ENCODE results near the gene ASTL.
"Not testable (repeated sequence)": the region's sequence is repeated elsewhere in the genome, so short reads cannot be mapped to it uniquely, and the experiment has no call there.

ASTL gene

GRCh38 chr2:96145036-96145847, 6.9 kb upstream of the ASTL start, which contains the start of gene DUSP2:
Gene DUSP2 (minus strand): TSS chr2:96145440. CDS start chr2:96145354, 86 bp downstream.
- peak; percentile 87 for DNase-seq

DNA sequence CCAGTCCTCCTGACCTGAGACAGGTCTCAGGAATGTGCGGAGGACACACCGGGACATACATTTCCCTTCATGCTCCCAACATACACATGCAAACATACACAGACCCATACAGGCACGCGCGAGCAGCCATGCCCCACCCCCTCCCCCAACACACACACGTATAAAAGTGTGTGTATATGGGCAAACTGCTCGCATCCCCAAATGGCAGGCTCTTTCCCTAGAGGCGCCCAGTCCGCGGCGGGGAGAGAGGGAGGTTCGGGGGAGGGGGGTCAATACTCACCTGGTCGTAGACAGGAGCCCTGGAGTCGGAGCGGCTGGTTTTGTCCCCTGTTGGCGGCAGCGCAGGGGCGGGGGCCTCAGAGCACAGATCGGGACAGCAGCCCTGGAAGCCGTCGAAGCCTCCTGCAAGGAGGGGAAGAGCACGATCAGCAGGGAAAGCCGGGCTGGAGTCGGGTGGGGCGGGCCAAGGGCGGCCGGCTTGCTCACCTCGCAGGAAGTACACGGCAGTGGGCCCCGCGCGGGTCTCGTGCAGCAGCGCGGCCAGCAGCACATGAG, 6.3 kb upstream of the ASTL start:
- peak; percentile 38 for DNase-seq

GRCh38 chr2:96143848-96144480, 5.7 kb upstream of the ASTL start:
- DNase-seq, result no peak

- no peak for DNase-seq
These were observed 5.0 kb upstream of the ASTL start for GRCh38 chr2:96143231-96143847.

- DNase-seq, result peak; percentile 66
These were observed 4.2 kb upstream of the ASTL start for GRCh38 chr2:96142217-96143113.

DNA sequence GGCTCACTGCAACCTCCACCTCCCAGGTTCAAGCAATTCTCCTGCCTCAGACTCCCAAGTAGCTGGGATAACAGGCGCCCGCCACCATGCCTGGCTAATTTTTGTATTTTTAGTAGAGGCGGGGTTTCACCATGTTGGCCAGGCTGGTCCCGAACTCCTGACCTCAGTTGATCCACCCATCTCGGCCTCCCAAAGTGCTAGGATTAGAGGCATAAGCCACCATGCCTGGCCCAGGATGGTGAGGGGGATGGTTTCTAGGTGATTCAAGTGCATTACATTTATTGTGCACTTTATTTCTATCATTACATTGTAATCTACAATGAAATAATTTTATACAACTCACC, 3.3 kb upstream of the ASTL start:
- DNase-seq, result not testable (repeated sequence)

GRCh38 chr2:96140941-96141623, 2.8 kb upstream of the ASTL start:
- no peak for DNase-seq

DNA sequence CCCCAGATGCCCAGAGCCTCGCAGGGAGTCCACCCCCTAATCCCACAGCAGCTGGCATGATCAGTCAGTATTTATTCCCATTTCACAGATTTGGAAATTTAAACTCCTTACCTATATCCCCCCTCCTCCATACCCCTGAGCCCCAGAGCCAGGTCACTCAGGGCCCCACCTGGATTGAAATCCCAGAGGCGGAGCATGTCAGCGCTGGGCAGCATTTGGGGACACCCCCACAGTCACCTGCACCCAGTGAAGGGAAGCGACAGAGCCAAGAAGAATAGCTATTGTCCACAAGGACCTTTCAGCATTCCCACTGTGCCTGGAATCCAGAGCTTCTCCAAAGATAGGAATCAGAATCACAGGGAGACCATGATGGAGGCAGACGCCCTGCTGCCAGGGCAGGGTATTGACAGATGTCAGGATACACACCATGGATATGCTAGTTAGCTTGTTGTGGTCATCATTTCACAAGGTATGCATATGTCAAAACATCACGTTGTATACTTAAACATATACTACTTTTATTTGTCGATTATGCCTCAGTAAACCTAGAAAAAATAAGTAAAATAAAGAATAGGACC, 968 bp upstream of the ASTL start:
- DNase-seq, result no peak

DNA sequence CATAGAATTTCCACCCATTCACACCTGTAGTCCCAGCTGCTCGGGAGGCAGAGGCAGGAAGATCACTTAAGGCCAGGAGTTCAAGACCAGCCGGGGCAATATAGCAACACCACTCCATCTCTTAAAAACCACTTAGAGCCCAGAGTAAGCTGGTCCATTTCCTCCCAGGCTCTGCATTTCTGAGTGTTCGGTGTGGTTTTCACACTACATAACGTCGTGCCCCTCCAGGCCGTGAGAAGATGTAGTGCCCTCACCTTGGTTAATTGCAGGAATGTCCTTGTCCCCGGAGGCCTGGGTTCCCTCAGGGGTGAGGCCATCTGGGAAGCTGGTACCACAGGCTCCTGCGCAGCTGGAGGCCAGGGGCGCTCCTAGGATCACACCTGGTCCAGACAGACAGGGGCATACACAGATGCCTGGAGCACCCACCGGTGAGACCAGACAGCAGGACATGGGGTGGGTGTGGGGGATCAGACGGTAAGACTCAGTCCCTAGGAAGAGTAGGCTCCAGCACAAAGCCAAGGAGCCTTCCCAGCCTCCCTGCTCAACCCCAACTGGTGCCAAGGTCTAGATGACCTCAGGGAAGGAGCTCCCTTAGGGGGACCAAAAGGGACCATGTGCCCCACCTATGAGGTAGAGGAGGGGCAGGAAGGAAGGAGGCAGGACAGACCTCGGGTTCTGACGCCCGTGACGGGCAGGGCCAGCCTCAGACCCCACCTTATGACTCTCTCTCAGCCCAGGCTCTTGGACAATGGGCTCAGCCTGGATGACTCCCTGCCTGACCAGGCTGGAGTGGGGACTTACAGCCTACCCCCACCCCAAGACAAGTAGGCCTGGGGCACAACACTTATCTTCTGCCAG, 752 bp downstream of the ASTL start:
- no peak for DNase-seq

DNA sequence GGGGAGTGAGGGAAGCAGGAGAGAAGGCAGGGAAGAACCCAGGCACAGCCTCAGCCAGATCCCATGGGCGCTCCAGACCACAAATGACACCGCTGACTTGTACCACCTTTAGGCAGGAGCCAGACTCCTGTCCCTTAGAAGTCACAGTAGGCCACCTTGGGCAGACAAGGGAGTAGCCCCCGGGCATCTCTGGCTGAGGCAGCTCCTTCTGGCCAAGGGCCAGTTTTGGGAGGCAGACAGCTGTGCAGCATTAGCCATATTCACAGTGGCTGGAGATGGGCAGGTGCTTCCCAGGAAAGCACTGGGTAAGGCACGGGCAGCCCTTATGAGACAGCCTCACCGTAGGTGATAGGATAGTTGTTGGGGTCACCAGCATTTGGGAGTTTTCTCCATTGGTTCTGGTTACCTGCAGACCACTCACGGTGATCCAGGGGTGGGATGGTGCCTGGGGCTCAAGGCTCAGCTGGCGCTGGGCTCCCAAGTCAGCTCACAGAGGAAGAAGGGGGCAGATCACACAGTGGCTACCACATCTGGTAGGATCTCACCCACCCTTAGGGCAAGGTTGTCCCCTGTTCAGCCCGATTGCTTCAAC, 2.1 kb downstream of the ASTL start:
- DNase-seq, result no peak

DNA sequence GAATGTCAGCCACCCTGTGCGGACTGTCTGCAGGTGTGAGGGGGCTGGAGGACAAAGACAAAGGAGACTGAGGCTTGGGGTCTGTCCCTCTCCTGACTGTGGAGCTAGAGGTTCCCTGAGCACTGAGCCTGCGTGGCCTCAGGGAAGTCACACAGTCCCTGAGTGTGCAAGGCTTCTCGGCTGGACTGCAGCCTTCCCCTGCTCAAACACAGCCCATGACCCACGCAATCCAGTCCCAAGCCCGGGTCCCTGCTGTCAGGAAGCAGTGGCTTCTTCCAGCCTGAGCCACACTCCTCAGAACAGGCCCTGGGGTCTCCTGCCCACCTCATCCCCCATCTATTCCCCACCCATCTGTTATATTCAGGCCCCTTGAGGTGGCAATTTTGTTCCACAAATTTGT, 2.7 kb downstream of the ASTL start:
- no peak for DNase-seq

- DNase-seq, result no peak
These were observed 3.1 kb downstream of the ASTL start for GRCh38 chr2:96135171-96135570.

DNA sequence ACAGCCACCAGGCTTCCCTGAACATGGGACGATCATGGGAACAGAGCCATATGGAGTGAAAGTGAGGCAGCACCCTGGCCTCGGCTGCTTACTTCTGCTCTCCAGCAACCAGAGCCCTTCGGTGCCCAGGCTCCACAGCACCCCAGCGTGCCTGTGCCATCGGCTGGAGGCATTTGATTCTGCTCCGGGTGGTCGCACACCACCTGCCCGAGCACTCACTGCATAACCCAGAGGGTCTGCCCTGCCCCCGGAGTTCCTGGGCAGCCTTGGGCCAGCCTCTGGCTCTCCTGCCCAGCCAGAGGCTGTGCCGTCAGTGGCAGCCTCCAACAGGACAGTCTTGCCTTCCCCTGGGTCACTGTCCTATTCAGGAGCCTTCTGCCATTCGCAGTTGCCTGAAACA, 3.9 kb downstream of the ASTL start:
- DNase-seq, result no peak

- no peak for DNase-seq
These were observed 6.2 kb downstream of the ASTL start for GRCh38 chr2:96131813-96132745.

- no peak for DNase-seq
These were observed 7.0 kb downstream of the ASTL start for GRCh38 chr2:96131152-96131812.

GRCh38 chr2:96130483-96130882, 7.8 kb downstream of the ASTL start:
- no peak for DNase-seq

- DNase-seq, result no peak
These were observed 8.7 kb downstream of the ASTL start for GRCh38 chr2:96129528-96130120.

- no peak for DNase-seq
These were observed 9.8 kb downstream of the ASTL start for GRCh38 chr2:96128456-96128855.

All from activated gamma-delta T cell treated with Interleukin-2 at 50 U/mL for 16 hours (primary cell).